ENCODE measurements around the gene SEC63. TPM values are rescaled to one million over a fixed set of nuclear protein-coding genes. Genes with fewer than 3 reads are reported as not detected.

The SEC63 gene
- total RNA-seq, 1 experiment from 2014 or later: 97.6 TPM

DNA sequence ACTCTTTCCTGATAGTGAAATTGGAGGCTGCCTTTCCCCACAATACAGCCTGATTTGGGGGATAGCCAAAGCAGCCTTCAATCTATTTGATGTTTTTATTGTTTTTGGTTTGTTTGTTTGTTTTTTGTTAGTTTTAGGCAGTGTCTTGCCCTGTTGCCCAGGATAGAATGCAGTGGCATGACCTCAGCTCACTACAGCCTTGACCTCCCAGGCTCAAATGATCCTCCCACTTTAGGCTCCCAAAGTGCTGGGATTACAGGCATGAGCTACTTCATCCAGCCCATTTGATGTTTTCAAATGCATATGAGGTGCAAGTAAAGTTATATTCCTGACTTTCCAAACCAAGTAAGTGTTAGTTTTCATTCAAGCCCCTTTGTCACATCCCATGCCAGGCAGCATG is 41.3 kb upstream of the SEC63 start:
- H3K27me3 Mint-ChIP-seq (ENCODE audit: low read depth): peaks cover 6% of the 10 kb centered on the region
- H3K4me1 Mint-ChIP-seq: peaks cover 29% of the 10 kb centered on the region
- no peak for DNase-seq (ENCODE audit: low spot score)
- no peak overlapping the region for H3K27ac Mint-ChIP-seq
- no peak overlapping the region for H3K4me3 Mint-ChIP-seq
- no peak for TF ChIP-seq HMGA2 (CRISPR knock-in tag; IDR thresholded peaks at IDR 0.05)
- TF ChIP-seq, protein P1, sequence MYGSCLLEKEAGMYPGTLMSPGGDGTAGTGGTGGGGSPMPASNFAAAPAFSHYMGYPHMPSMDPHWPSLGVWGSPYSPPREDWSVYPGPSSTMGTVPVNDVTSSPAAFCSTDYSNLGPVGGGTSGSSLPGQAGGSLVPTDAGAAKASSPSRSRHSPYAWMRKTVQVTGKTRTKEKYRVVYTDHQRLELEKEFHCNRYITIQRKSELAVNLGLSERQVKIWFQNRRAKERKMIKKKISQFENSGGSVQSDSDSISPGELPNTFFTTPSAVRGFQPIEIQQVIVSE (CRISPR knock-in tag; IDR thresholded peaks at IDR 0.05; ENCODE audit: borderline replicate concordance): no peak
- TF ChIP-seq, protein P2, sequence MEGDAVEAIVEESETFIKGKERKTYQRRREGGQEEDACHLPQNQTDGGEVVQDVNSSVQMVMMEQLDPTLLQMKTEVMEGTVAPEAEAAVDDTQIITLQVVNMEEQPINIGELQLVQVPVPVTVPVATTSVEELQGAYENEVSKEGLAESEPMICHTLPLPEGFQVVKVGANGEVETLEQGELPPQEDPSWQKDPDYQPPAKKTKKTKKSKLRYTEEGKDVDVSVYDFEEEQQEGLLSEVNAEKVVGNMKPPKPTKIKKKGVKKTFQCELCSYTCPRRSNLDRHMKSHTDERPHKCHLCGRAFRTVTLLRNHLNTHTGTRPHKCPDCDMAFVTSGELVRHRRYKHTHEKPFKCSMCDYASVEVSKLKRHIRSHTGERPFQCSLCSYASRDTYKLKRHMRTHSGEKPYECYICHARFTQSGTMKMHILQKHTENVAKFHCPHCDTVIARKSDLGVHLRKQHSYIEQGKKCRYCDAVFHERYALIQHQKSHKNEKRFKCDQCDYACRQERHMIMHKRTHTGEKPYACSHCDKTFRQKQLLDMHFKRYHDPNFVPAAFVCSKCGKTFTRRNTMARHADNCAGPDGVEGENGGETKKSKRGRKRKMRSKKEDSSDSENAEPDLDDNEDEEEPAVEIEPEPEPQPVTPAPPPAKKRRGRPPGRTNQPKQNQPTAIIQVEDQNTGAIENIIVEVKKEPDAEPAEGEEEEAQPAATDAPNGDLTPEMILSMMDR (IDR thresholded peaks at IDR 0.05): no peak
- TF ChIP-seq, protein P3, sequence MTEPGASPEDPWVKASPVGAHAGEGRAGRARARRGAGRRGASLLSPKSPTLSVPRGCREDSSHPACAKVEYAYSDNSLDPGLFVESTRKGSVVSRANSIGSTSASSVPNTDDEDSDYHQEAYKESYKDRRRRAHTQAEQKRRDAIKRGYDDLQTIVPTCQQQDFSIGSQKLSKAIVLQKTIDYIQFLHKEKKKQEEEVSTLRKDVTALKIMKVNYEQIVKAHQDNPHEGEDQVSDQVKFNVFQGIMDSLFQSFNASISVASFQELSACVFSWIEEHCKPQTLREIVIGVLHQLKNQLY (CRISPR knock-in tag; IDR thresholded peaks at IDR 0.05): no peak
- TF ChIP-seq, protein P4, sequence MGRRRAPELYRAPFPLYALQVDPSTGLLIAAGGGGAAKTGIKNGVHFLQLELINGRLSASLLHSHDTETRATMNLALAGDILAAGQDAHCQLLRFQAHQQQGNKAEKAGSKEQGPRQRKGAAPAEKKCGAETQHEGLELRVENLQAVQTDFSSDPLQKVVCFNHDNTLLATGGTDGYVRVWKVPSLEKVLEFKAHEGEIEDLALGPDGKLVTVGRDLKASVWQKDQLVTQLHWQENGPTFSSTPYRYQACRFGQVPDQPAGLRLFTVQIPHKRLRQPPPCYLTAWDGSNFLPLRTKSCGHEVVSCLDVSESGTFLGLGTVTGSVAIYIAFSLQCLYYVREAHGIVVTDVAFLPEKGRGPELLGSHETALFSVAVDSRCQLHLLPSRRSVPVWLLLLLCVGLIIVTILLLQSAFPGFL (CRISPR knock-in tag; IDR thresholded peaks at IDR 0.05; ENCODE audit: borderline replicate concordance): no peak
- no peak for TF ChIP-seq ATF1 (CRISPR knock-in tag; IDR thresholded peaks at IDR 0.05)
- TF ChIP-seq OVOL2 (CRISPR knock-in tag; IDR thresholded peaks at IDR 0.05; ENCODE audit: borderline replicate concordance): no peak
- TF ChIP-seq, protein P5, sequence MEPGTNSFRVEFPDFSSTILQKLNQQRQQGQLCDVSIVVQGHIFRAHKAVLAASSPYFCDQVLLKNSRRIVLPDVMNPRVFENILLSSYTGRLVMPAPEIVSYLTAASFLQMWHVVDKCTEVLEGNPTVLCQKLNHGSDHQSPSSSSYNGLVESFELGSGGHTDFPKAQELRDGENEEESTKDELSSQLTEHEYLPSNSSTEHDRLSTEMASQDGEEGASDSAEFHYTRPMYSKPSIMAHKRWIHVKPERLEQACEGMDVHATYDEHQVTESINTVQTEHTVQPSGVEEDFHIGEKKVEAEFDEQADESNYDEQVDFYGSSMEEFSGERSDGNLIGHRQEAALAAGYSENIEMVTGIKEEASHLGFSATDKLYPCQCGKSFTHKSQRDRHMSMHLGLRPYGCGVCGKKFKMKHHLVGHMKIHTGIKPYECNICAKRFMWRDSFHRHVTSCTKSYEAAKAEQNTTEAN (CRISPR knock-in tag; IDR thresholded peaks at IDR 0.05): no peak
- TF ChIP-seq, protein P6, sequence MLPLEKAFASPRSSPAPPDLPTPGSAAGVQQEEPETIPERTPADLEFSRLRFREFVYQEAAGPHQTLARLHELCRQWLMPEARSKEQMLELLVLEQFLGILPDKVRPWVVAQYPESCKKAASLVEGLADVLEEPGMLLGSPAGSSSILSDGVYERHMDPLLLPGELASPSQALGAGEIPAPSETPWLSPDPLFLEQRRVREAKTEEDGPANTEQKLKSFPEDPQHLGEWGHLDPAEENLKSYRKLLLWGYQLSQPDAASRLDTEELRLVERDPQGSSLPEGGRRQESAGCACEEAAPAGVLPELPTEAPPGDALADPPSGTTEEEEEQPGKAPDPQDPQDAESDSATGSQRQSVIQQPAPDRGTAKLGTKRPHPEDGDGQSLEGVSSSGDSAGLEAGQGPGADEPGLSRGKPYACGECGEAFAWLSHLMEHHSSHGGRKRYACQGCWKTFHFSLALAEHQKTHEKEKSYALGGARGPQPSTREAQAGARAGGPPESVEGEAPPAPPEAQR (CRISPR knock-in tag; IDR thresholded peaks at IDR 0.05): no peak
- TF ChIP-seq GTF2I (CRISPR knock-in tag; conservative IDR thresholded peaks at IDR 0.05): no peak
- no peak for TF ChIP-seq NR3C1 (CRISPR knock-in tag; conservative IDR thresholded peaks at IDR 0.05; ENCODE audit: low read depth)
- TF ChIP-seq, protein P7, sequence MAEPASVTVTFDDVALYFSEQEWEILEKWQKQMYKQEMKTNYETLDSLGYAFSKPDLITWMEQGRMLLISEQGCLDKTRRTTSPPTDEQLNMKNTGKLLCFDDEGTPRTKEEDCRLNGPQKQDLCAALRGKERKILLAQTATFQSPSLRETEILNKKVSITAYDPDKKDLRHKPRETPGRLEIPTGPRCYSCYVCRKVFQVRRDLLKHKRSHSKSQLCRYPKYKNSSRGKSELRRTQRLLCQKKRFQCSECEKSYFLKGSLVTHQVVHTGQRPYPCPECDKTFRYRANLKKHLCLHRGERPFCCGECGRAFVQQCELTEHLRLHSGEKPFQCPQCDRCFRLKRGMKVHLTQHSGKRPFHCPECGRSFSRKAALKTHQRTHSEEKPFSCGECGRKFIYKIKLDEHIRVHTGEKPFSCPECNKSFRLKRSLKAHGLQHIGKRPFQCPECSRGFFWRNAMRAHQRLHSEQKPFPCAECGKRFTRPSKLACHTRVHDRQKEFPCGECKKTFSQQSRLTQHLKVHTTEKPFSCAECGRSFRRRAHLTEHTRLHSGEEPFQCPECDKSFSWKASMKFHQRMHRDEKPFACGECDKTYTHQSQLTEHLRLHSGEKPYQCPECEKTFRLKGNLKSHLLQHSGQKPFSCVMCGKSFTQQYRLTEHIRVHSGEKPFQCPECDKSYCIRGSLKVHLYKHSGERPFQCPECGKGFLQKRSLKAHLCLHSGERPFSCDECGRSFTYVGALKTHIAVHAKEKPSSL (CRISPR knock-in tag; conservative IDR thresholded peaks at IDR 0.05): no peak
- TF ChIP-seq, protein P8, sequence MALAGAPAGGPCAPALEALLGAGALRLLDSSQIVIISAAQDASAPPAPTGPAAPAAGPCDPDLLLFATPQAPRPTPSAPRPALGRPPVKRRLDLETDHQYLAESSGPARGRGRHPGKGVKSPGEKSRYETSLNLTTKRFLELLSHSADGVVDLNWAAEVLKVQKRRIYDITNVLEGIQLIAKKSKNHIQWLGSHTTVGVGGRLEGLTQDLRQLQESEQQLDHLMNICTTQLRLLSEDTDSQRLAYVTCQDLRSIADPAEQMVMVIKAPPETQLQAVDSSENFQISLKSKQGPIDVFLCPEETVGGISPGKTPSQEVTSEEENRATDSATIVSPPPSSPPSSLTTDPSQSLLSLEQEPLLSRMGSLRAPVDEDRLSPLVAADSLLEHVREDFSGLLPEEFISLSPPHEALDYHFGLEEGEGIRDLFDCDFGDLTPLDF (CRISPR knock-in tag; IDR thresholded peaks at IDR 0.05): no peak
- no peak for TF ChIP-seq NFE2L1 (CRISPR knock-in tag; IDR thresholded peaks at IDR 0.05)
- no peaks in the 10 kb centered on the region for H3K36me3 Mint-ChIP-seq
- no peak for ATAC-seq
- H3K9me3 Mint-ChIP-seq: peaks cover 1% of the 10 kb centered on the region; the same call in 1 of the 2 replicates
- ChIA-PET CTCF (no interaction called here), POLR2A (interaction anchor here (0.5 kb wide), 1 partner anchor 1399 kb away, joined by 3 read pairs; no protein-coding TSS in a partner anchor)
